ENCODE data around the gene UBE2E2. TPM values are rescaled to one million over a fixed set of nuclear protein-coding genes. Genes with fewer than 3 reads are reported as not detected.

The UBE2E2 gene
- total and polyA plus RNA-seq, 2 of the 13 experiments (the other 11 are each of a cell fraction or from before 2014, with no cell fraction given), result 0.77 to 1.5 TPM

GRCh38 chr3:23202921-23203707 is at the start of gene UBE2E2 (continued):
- TF ChIP-seq ZNF609 (CRISPR knock-in tag; IDR thresholded peaks at IDR 0.05; ENCODE audit: borderline replicate concordance), result no peak
- TF ChIP-seq ZNF768 (CRISPR knock-in tag; IDR thresholded peaks at IDR 0.05), result no peak
- TF ChIP-seq RFX1 (IDR thresholded peaks at IDR 0.05), result no peak
- TF ChIP-seq ZNF468 (CRISPR knock-in tag; IDR thresholded peaks at IDR 0.05), result no peak
- TF ChIP-seq SRY (CRISPR knock-in tag; IDR thresholded peaks at IDR 0.05), result no peak
- no peak for TF ChIP-seq ZNF773 (CRISPR knock-in tag; IDR thresholded peaks at IDR 0.05; ENCODE audit: borderline replicate concordance)
- 0 out of 2 replicates have a peak, but pooled peaks have one; percentile 51 for TF ChIP-seq ZNF749 (CRISPR knock-in tag; IDR thresholded peaks at IDR 0.05; ENCODE audit: borderline replicate concordance)
- no peak for TF ChIP-seq HMGA1 (CRISPR knock-in tag; conservative IDR thresholded peaks at IDR 0.05)
- TF ChIP-seq GLI4 (CRISPR knock-in tag; IDR thresholded peaks at IDR 0.05; ENCODE audit: borderline replicate concordance), result no peak
- no peak for TF ChIP-seq ZNF205 (CRISPR knock-in tag; IDR thresholded peaks at IDR 0.05)
- peak; percentile 92 for TF ChIP-seq ZNF777 (CRISPR knock-in tag; IDR thresholded peaks at IDR 0.05)
- peak; percentile 28 for TF ChIP-seq ZNF687 (CRISPR knock-in tag; IDR thresholded peaks at IDR 0.05)
- no peak for TF ChIP-seq ZNF24 (IDR thresholded peaks at IDR 0.05)
- TF ChIP-seq ZSCAN31 (CRISPR knock-in tag; IDR thresholded peaks at IDR 0.05; ENCODE audit: low read depth), result no peak
- TF ChIP-seq FOXP1 (IDR thresholded peaks at IDR 0.05), result no peak
- no peak for TF ChIP-seq FOXP1 (CRISPR knock-in tag; IDR thresholded peaks at IDR 0.05)
- TF ChIP-seq FIP1L1 (IDR thresholded peaks at IDR 0.05; ENCODE audit: borderline replicate concordance, insufficient read depth, low read depth, low read length), result no peak
- no peak for TF ChIP-seq HNF4G (IDR thresholded peaks at IDR 0.05; ENCODE audit: borderline replicate concordance, low read depth, low read length)
- TF ChIP-seq HNF4G (CRISPR knock-in tag; IDR thresholded peaks at IDR 0.05; ENCODE audit: borderline replicate concordance, low read depth), result 0 out of 2 replicates have a peak, but pooled peaks have one; percentile 14
- peak; percentile 24; the same call in 1 of the 2 replicates for TF ChIP-seq YEATS4 (CRISPR knock-in tag; IDR thresholded peaks at IDR 0.05; ENCODE audit: borderline replicate concordance)
- TF ChIP-seq WIZ (CRISPR knock-in tag; IDR thresholded peaks at IDR 0.05), result no peak
- no peak for TF ChIP-seq ZNF234 (CRISPR knock-in tag; conservative IDR thresholded peaks at IDR 0.05)
- 0 out of 2 replicates have a peak, but pooled peaks have one; percentile 47 for TF ChIP-seq PCBP1 (IDR thresholded peaks at IDR 0.05; ENCODE audit: borderline replicate concordance, low read depth, low read length)

All from HepG2 (cell line).